ENCODE results near the gene TNXB. TPM values are rescaled to one million over a fixed set of nuclear protein-coding genes. Genes with fewer than 3 reads are reported as not detected.

TNXB gene
- total RNA-seq, 1 experiment from 2014 or later: 1.8 TPM

DNA sequence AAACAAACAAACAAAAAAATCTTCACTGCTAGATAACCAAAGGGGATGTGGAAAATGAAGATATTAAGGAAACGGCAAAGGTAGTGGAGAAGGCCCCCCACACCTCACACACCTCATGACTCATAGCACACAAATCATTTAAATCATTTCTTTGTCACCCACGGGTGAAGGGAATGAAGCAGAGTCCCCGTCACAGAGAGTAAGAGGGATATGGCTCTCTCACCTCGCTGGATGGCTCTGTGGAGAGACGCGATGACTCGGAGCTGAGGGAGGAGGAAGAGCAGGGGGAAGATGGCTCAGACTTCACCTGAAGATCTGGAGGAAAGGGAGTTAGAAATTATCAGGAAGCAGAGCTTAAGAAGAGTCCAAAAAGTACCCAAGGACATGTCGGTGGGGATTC lies 17.7 kb upstream of the TNXB start:
- Histone ChIP-seq H3K4me3 (ENCODE audit: low read depth in 2 of 2, low read length in 2 of 2) (peak overlapping the region; percentile 92 to 100), H3K27ac (ENCODE audit: low read length) (peak overlapping the region; percentile 96), H3K36me3 (ENCODE audit: control insufficient read depth, insufficient read depth, low read length) (no peaks in the 10 kb centered on the region; the same call in 1 of the 2 replicates), H3K9me3 (ENCODE audit: control insufficient read depth, insufficient read depth, low read depth, low read length) (no peaks in the 10 kb centered on the region), H3K27me3 (ENCODE audit: control insufficient read depth, insufficient read depth, low read length) (no peaks in the 10 kb centered on the region), H3K4me1 (ENCODE audit: control insufficient read depth, insufficient read depth, low read length) (peaks cover 23% of the 10 kb centered on the region)
- no TSS peak for BruUV-seq (replicated peaks)
- in situ Hi-C loops (cut with HindIII; ENCODE audit: low pct_unique_long_range_greater_than_20kb, low sequenced_read_pairs): no loop called here
- intact Hi-C loops (cut with micrococcal nuclease; ENCODE audit: unreplicated experiment): no loop called here
- TF ChIP-seq, protein P1, sequence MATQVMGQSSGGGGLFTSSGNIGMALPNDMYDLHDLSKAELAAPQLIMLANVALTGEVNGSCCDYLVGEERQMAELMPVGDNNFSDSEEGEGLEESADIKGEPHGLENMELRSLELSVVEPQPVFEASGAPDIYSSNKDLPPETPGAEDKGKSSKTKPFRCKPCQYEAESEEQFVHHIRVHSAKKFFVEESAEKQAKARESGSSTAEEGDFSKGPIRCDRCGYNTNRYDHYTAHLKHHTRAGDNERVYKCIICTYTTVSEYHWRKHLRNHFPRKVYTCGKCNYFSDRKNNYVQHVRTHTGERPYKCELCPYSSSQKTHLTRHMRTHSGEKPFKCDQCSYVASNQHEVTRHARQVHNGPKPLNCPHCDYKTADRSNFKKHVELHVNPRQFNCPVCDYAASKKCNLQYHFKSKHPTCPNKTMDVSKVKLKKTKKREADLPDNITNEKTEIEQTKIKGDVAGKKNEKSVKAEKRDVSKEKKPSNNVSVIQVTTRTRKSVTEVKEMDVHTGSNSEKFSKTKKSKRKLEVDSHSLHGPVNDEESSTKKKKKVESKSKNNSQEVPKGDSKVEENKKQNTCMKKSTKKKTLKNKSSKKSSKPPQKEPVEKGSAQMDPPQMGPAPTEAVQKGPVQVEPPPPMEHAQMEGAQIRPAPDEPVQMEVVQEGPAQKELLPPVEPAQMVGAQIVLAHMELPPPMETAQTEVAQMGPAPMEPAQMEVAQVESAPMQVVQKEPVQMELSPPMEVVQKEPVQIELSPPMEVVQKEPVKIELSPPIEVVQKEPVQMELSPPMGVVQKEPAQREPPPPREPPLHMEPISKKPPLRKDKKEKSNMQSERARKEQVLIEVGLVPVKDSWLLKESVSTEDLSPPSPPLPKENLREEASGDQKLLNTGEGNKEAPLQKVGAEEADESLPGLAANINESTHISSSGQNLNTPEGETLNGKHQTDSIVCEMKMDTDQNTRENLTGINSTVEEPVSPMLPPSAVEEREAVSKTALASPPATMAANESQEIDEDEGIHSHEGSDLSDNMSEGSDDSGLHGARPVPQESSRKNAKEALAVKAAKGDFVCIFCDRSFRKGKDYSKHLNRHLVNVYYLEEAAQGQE (IDR thresholded peaks at IDR 0.05; ENCODE audit: insufficient read depth in 1 of 2, low read depth in 2 of 2, low read length in 1 of 2): no peak
- TF ChIP-seq TCF7L2 (IDR thresholded peaks at IDR 0.05; ENCODE audit: low read depth, low read length): no peak
- no peak for TF ChIP-seq SIN3A (IDR thresholded peaks at IDR 0.05; ENCODE audit: borderline replicate concordance, insufficient read depth, low read depth, low read length)
- TF ChIP-seq, protein P2, sequence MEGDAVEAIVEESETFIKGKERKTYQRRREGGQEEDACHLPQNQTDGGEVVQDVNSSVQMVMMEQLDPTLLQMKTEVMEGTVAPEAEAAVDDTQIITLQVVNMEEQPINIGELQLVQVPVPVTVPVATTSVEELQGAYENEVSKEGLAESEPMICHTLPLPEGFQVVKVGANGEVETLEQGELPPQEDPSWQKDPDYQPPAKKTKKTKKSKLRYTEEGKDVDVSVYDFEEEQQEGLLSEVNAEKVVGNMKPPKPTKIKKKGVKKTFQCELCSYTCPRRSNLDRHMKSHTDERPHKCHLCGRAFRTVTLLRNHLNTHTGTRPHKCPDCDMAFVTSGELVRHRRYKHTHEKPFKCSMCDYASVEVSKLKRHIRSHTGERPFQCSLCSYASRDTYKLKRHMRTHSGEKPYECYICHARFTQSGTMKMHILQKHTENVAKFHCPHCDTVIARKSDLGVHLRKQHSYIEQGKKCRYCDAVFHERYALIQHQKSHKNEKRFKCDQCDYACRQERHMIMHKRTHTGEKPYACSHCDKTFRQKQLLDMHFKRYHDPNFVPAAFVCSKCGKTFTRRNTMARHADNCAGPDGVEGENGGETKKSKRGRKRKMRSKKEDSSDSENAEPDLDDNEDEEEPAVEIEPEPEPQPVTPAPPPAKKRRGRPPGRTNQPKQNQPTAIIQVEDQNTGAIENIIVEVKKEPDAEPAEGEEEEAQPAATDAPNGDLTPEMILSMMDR (IDR thresholded peaks at IDR 0.05): no peak
- no peak for TF ChIP-seq POLR2AphosphoS5 (IDR thresholded peaks at IDR 0.05; ENCODE audit: low read depth, low read length)
- ATAC-seq (no peak), DNase-seq (ENCODE audit: low read depth, low spot score) (no peak)
- POLR2A ChIA-PET: no interaction called here
- CTCF ChIA-PET: no interaction called here

DNA sequence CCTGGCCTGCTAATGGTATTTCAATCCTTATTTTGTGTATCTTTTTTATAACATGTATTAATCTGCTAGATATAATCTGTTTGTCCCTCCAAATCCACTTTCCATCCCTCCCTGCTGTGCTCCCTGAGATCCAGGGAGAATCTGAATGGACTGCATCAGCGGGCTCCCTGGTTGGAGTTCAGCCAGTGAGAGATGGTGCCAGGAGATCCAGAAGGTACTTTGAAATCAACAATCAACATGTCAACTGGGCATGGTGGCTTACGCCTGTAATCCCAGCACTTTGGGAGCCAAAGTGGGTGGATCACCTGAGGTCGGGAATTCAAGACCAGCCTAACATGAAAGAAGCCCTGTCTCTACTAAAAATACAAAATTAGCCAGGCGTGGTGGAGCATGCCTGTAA lies 14.5 kb upstream of the TNXB start:
- intact Hi-C loops (cut with micrococcal nuclease; ENCODE audit: unreplicated experiment) (no loop called here), in situ Hi-C loops (cut with HindIII; ENCODE audit: low pct_unique_long_range_greater_than_20kb, low sequenced_read_pairs) (no loop called here)
- Histone ChIP-seq H3K4me1 (ENCODE audit: control insufficient read depth, insufficient read depth, low read length) (peaks cover 16% of the 10 kb centered on the region), H3K4me3 (ENCODE audit: low read depth in 2 of 2, low read length in 2 of 2) (no peak overlapping the region), H3K36me3 (ENCODE audit: control insufficient read depth, insufficient read depth, low read length) (no peaks in the 10 kb centered on the region; the same call in 1 of the 2 replicates), H3K27me3 (ENCODE audit: control insufficient read depth, insufficient read depth, low read length) (no peaks in the 10 kb centered on the region), H3K27ac (ENCODE audit: low read length) (no peak overlapping the region), H3K9me3 (ENCODE audit: control insufficient read depth, insufficient read depth, low read depth, low read length) (no peaks in the 10 kb centered on the region)
- ChIA-PET POLR2A (no interaction called here), CTCF (no interaction called here)
- BruUV-seq (replicated peaks): no TSS peak
- no peak for DNase-seq (ENCODE audit: low read depth, low spot score)
- ATAC-seq: no peak
- TF ChIP-seq POLR2AphosphoS5 (IDR thresholded peaks at IDR 0.05; ENCODE audit: low read depth, low read length) (no peak), TCF7L2 (IDR thresholded peaks at IDR 0.05; ENCODE audit: low read depth, low read length) (no peak), SIN3A (IDR thresholded peaks at IDR 0.05; ENCODE audit: borderline replicate concordance, insufficient read depth, low read depth, low read length) (no peak)
- TF ChIP-seq, protein P2 (IDR thresholded peaks at IDR 0.05): no peak
- TF ChIP-seq, protein P1 (IDR thresholded peaks at IDR 0.05; ENCODE audit: insufficient read depth in 1 of 2, low read depth in 2 of 2, low read length in 1 of 2): no peak
